SU-DHL-6 (cell line): ENCODE results near the gene VPS4B.

ENCODE experiments used
- H2AFZ ChIP-seq: fragments of 200-600 bp; sonication (generic); 2 replicates; pipeline ENCODE4 v1.6.1; 2014; ENCODE audit warnings: low read depth, mild to moderate bottlenecking, moderate library complexity, mixed read lengths, antibody characterized with exemption, low read length; ENCODE audit not compliant: severe bottlenecking
- H3F3A ChIP-seq: fragments of 200-600 bp; shearing (Covaris generic); 2 replicates; pipeline ENCODE4 v1.6.0; 2016; ENCODE audit warnings: antibody characterized with exemption, mild to moderate bottlenecking; ENCODE audit not compliant: insufficient read depth
- H3K27ac ChIP-seq: fragments of 200-600 bp; sonication (generic); 2 replicates; pipeline ENCODE4 v1.5.1; 2016; ENCODE audit warnings: low read depth, mild to moderate bottlenecking, low read length, moderate library complexity, mixed read lengths
- H3K27me3 ChIP-seq: fragments of 200-600 bp; sonication (generic), shearing (Covaris generic); 2 replicates; pipeline ENCODE4 v1.6.0; 2014; ENCODE audit warnings: mild to moderate bottlenecking, low read length
- H3K36me3 ChIP-seq: fragments of 200-600 bp; sonication (generic); 2 replicates; pipeline ENCODE4 v1.6.1; 2014; ENCODE audit warnings: mild to moderate bottlenecking, low read length, mixed read lengths
- H3K4me2 ChIP-seq: fragments of 300-600, 200-600 bp; shearing (Covaris generic), sonication (generic); 2 replicates; pipeline ENCODE4 v1.6.0; 2014; ENCODE audit warnings: low read length, low read depth, mild to moderate bottlenecking; ENCODE audit not compliant: poor library complexity, severe bottlenecking
- H3K4me3 ChIP-seq: fragments of 200-600 bp; sonication (generic); 2 replicates; pipeline ENCODE4 v1.5.1; 2014; ENCODE audit warnings: antibody characterized with exemption, low read length, mild to moderate bottlenecking, mixed read lengths; ENCODE audit not compliant: insufficient read depth, poor library complexity, severe bottlenecking
- H3K79me2 ChIP-seq: fragments of 200-600 bp; sonication (generic); 2 replicates; pipeline ENCODE4 v1.6.1; 2014; ENCODE audit warnings: mild to moderate bottlenecking, low read length, moderate library complexity; ENCODE audit not compliant: insufficient read depth
- H3K9ac ChIP-seq: fragments of 200-600 bp; sonication (generic); 2 replicates; pipeline ENCODE4 v1.7.0; 2014; ENCODE audit warnings: mild to moderate bottlenecking, low read length
- H3K9me2 ChIP-seq: fragments of 200-600 bp; sonication (generic); replicated peaks from 2 replicates; pipeline ENCODE4 v1.6.1; 2014; ENCODE audit warnings: low read length; ENCODE audit not compliant: insufficient read depth
- H3K9me3 ChIP-seq: fragments of 200-600 bp; sonication (generic); 2 replicates; pipeline ENCODE4 v1.6.1; 2014; ENCODE audit warnings: low read length, mixed read lengths; ENCODE audit not compliant: insufficient read depth
- H4K20me1 ChIP-seq: fragments of 200-600 bp; sonication (generic); 2 replicates; pipeline ENCODE4 v1.6.1; 2014; ENCODE audit warnings: low read depth, mild to moderate bottlenecking, antibody characterized with exemption, low read length, moderate library complexity, mixed read lengths
- EZH2phosphoT487 ChIP-seq: fragments of 200-600 bp; sonication (generic), shearing (Covaris generic); conservative IDR thresholded peaks from 2 replicates; pipeline ENCODE4 v1.6.1; 2018; ENCODE audit warnings: mild to moderate bottlenecking, antibody characterized with exemption, low read length, moderate library complexity, mixed read lengths
- TF ChIP-seq, protein P1 (sequence below): fragments of 200-600 bp; sonication (generic); IDR thresholded peaks from one replicate; pipeline ENCODE4 v1.5.1; 2017; ENCODE audit warnings: antibody characterized with exemption, mild to moderate bottlenecking, low read length, moderate library complexity; ENCODE audit not compliant: insufficient read depth, poor library complexity, severe bottlenecking

The VPS4B gene

DNA sequence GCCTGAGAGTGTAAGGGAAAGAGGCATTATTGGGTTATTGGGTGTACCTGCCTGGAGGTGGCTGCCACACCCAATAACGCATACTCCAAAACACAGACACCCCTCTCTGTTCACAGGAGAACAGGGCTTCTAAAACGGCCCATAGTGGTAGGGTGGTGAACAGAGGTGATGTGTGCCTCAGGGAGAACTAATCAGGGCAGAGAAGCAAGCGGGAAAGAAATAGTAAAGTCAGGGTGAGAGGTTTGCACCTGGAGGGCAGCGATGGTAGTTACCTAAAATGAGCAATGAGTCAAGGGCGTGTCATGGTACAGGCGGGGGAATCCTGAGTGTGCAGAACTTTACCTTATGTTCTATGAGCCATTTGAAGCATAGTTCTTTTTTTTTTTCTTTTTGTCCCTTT is 21.6 kb upstream of the VPS4B start:
- Histone ChIP-seq H4K20me1 (no peaks in the 10 kb centered on the region), H2AFZ (no peak overlapping the region), H3F3A (no peaks in the 10 kb centered on the region), H3K4me3 (no peak overlapping the region), H3K36me3 (no peaks in the 10 kb centered on the region), H3K9me2 (no peaks in the 10 kb centered on the region), H3K9me3 (no peaks in the 10 kb centered on the region), H3K4me2 (no peak overlapping the region), H3K27ac (no peak overlapping the region), H3K9ac (no peak overlapping the region), H3K27me3 (no peaks in the 10 kb centered on the region), H3K79me2 (no peaks in the 10 kb centered on the region)
- TF ChIP-seq EZH2phosphoT487 = no peak
- TF ChIP-seq, protein P1, sequence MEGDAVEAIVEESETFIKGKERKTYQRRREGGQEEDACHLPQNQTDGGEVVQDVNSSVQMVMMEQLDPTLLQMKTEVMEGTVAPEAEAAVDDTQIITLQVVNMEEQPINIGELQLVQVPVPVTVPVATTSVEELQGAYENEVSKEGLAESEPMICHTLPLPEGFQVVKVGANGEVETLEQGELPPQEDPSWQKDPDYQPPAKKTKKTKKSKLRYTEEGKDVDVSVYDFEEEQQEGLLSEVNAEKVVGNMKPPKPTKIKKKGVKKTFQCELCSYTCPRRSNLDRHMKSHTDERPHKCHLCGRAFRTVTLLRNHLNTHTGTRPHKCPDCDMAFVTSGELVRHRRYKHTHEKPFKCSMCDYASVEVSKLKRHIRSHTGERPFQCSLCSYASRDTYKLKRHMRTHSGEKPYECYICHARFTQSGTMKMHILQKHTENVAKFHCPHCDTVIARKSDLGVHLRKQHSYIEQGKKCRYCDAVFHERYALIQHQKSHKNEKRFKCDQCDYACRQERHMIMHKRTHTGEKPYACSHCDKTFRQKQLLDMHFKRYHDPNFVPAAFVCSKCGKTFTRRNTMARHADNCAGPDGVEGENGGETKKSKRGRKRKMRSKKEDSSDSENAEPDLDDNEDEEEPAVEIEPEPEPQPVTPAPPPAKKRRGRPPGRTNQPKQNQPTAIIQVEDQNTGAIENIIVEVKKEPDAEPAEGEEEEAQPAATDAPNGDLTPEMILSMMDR = no peak

DNA sequence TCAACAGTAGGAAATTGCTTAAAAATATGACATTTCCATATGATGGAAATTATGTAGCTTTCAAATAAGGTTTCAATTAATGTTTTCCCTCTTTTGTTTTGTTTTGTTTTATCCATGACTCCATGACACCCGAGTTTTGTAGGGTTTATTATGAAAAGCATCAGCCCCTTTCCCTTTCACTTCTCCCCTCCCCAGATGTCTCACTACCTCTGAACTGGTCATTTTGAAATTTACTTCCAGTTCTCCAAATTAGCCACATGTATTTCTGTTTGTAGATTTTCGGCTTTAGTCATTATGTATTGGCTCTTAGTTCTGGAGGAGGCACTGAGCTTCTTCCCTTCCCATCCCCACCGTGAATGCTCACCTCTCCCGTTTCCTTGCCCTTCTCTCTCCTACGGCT is 18.6 kb upstream of the VPS4B start:
- Histone ChIP-seq H3K9me3 (no peaks in the 10 kb centered on the region), H3F3A (no peaks in the 10 kb centered on the region), H3K4me2 (no peak overlapping the region), H3K9me2 (no peaks in the 10 kb centered on the region), H2AFZ (no peak overlapping the region), H3K27ac (no peak overlapping the region), H3K27me3 (no peaks in the 10 kb centered on the region), H3K4me3 (no peak overlapping the region), H3K9ac (no peak overlapping the region), H3K36me3 (no peaks in the 10 kb centered on the region), H3K79me2 (no peaks in the 10 kb centered on the region), H4K20me1 (no peaks in the 10 kb centered on the region)
- no peak for TF ChIP-seq EZH2phosphoT487
- TF ChIP-seq, protein P1 = no peak

DNA sequence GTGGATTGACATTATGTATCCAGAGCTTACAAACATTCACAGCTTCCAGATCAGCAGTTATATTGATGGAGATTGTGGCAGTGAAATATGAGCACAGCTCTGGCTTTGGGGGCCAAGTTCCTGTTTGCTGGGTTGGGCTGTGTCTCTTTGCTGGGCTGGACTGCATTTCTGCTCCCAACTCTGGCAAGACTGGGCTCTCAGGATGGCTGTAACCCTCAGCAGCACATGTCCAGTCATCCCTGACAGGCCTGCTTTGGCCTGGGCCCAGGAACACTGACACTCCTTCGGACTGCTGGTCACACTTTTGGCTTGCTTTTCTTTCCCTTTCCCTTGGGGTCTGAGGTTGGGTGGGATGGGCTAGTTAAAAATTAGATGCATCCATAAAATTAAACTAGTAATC is 17.9 kb upstream of the VPS4B start:
- Histone ChIP-seq H3K27me3 (no peaks in the 10 kb centered on the region), H3K4me3 (no peak overlapping the region), H3K36me3 (no peaks in the 10 kb centered on the region), H3K4me2 (no peak overlapping the region), H3K79me2 (no peaks in the 10 kb centered on the region), H3K9ac (no peak overlapping the region), H3K9me2 (no peaks in the 10 kb centered on the region), H4K20me1 (no peaks in the 10 kb centered on the region), H3K9me3 (no peaks in the 10 kb centered on the region), H3F3A (no peaks in the 10 kb centered on the region), H3K27ac (no peak overlapping the region), H2AFZ (no peak overlapping the region)
- no peak for TF ChIP-seq EZH2phosphoT487
- TF ChIP-seq, protein P1 = no peak
